GM19328 (cell line): Measurements from ENCODE around the gene SLC4A5.
A peak's percentile ranks its signal among the peaks of the same experiment; 100 is the strongest.

ENCODE experiments used
- ATAC-seq: cut with Tn5 transposase; IDR thresholded peaks from one replicate; pipeline ENCODE4 v1.9.1; 2021; ENCODE audit warnings: mild to moderate bottlenecking, moderate library complexity; ENCODE audit not compliant: unreplicated experiment

SLC4A5 gene

GRCh38 chr2:74178211-74179062, 164.8 kb downstream of the SLC4A5 start, which contains the start of gene MOB1A:
Gene MOB1A (minus strand): TSS chr2:74178879. CDS start chr2:74178674, 205 bp downstream.
- ATAC-seq = peak; percentile 75

GRCh38 chr2:74177696-74178095, 165.5 kb downstream of the SLC4A5 start:
- ATAC-seq = no peak

- ATAC-seq = no peak
Measured at GRCh38 chr2:74174909-74175308, 168.3 kb downstream of the SLC4A5 start.

GRCh38 chr2:74168739-74169138, 174.5 kb downstream of the SLC4A5 start:
- ATAC-seq = no peak
